Measurements from ENCODE around the gene STUM. TPM values are rescaled to one million over a fixed set of nuclear protein-coding genes. Genes with fewer than 3 reads are reported as not detected.

STUM gene
- total and polyA plus RNA-seq, 12 donors: 0.13 to 0.44 (median 0.24) TPM; not detected in 1

DNA sequence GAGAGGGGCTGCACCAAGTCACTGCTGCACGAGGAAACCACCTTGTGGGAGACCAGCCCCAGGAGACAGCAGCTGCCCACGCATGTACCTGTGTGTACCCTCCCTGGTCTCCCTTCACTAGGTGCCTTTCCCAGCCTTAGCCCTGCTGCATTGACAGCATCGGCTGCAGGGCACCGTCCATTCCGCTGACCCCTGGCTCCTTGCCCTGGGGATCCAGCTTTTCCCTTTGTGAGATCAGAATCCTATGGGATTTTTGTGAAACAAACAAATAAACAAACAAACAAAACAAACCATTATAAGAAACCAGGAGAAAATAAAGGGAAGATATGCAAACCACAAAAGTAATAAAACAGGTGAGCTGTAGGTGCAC is 2.1 kb downstream of the STUM start:
- Histone ChIP-seq H3K27me3 (peaks cover 16% of the 10 kb centered on the region), H3K9me3 (replicated peaks in 1 of 3) (no peaks in the 10 kb centered on the region), H3K4me3 (no peak overlapping the region), H3K36me3 (replicated peaks in 1 of 2) (no peaks in the 10 kb centered on the region), H3K4me1 (replicated peaks in 1 of 2) (peaks cover 15 to 16% of the 10 kb centered on the region in 2 donors), H3K27ac (no peak overlapping the region)
- intact Hi-C loops (cut with DNase I): no loop called here
- TF ChIP-seq, protein P1, sequence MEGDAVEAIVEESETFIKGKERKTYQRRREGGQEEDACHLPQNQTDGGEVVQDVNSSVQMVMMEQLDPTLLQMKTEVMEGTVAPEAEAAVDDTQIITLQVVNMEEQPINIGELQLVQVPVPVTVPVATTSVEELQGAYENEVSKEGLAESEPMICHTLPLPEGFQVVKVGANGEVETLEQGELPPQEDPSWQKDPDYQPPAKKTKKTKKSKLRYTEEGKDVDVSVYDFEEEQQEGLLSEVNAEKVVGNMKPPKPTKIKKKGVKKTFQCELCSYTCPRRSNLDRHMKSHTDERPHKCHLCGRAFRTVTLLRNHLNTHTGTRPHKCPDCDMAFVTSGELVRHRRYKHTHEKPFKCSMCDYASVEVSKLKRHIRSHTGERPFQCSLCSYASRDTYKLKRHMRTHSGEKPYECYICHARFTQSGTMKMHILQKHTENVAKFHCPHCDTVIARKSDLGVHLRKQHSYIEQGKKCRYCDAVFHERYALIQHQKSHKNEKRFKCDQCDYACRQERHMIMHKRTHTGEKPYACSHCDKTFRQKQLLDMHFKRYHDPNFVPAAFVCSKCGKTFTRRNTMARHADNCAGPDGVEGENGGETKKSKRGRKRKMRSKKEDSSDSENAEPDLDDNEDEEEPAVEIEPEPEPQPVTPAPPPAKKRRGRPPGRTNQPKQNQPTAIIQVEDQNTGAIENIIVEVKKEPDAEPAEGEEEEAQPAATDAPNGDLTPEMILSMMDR (IDR thresholded peaks at IDR 0.05): no peak
- no peak for TF ChIP-seq POLR2A (IDR thresholded peaks at IDR 0.05)
- WGBS, 4 donors: 65 to 80% (median 78%) methylated on average over 5 of the region's 5 CpGs
- no peak for DNase-seq

DNA sequence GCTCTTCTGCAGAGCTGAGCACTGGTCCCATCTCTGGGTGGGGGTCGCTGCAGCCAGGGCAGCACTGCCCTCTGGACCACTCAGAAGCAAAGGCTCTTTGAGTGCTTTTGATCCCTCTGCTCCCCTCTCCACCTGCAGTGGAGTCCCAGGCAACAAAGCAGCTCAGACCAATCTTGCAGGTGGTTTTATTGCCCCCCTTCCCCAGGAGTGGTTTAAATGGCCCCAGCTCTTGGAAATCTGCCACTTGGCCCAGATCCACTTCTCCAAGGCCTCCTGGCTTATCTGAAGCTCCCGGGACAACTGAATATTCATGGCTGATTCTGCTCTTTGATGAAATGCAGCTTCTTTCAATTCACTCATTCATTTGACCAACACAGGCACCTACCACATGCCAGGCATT is 2.7 kb downstream of the STUM start:
- Histone ChIP-seq H3K4me3 (no peak overlapping the region), H3K4me1 (replicated peaks in 1 of 2) (peaks cover 15 to 16% of the 10 kb centered on the region in 2 donors), H3K9me3 (replicated peaks in 1 of 3) (no peaks in the 10 kb centered on the region), H3K27me3 (peaks cover 16% of the 10 kb centered on the region), H3K36me3 (replicated peaks in 1 of 2) (no peaks in the 10 kb centered on the region), H3K27ac (no peak overlapping the region)
- intact Hi-C loops (cut with DNase I): no loop called here
- TF ChIP-seq, protein P1 (IDR thresholded peaks at IDR 0.05): no peak
- TF ChIP-seq POLR2A (IDR thresholded peaks at IDR 0.05): no peak
- WGBS, 4 donors: 10 to 46% (median 24%) methylated on average over 1 to 2 of the region's 2 CpGs
- DNase-seq: peak in 4 of 7 donors; percentile 33 to 58 (median 40)

DNA sequence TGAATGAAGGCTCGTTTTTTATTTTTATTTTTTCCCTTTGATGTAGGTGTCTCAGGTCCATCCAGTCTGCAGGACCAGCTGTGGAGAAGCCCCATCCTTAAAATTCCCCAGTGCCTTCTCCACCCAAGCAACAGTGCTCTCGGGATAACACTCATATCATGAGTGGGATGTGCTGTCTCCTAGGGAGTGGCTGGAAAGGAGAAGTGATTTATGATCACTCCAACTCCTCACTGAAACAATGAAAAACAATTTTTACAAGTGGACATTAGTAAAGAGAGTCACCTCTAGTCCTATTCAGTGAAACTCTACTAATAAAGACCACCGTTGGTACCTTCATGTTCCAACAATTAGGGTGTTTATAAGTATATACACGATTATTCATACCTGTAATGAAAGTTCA is 3.5 kb downstream of the STUM start:
- H3K9me3 ChIP-seq (replicated peaks in 1 of 3): no peaks in the 10 kb centered on the region
- DNase-seq: no peak
- no peak overlapping the region for H3K27ac ChIP-seq
- peaks cover 15 to 16% of the 10 kb centered on the region in 2 donors for H3K4me1 ChIP-seq (replicated peaks in 1 of 2)
- intact Hi-C loops (cut with DNase I): no loop called here
- WGBS, 4 donors: 62 to 81% (median 73%) methylated on average over 4 of the region's 4 CpGs
- no peak overlapping the region for H3K4me3 ChIP-seq
- H3K36me3 ChIP-seq (replicated peaks in 1 of 2): no peaks in the 10 kb centered on the region
- TF ChIP-seq, protein P1 (IDR thresholded peaks at IDR 0.05): no peak
- TF ChIP-seq POLR2A (IDR thresholded peaks at IDR 0.05): no peak
- peaks cover 16% of the 10 kb centered on the region for H3K27me3 ChIP-seq

DNA sequence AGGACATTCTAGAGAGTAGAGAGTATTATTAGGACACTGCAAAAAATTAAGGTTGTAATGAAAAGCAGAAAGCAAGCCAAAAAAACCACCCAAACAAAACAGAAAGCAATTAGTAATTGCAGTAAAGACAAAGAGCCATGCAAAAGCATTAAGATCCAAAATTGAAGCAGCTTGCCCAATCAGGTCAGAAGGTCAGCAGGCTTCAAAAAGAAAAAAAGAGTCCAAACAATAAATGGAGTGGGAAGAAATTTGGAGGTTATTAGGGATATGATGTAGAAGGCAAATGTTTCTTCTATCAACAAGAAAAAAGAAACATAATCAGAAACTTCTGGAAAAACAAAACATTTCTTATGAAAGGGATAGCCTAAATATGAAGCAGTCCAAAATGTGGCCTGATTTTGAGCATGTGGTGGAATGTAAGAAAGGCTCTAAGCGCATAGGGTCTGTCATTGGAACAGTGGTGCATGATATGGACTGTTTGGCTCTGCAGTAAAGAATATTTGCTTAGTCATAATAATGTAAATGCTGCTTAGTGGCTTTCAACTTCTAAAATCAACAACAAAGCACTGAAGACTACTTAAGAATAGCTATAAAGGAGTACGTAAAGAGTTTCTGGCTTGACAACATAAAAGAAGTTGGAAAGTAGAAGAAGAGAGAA is 4.8 kb downstream of the STUM start:
- intact Hi-C loops (cut with DNase I): no loop called here
- peaks cover 11 to 15% of the 10 kb centered on the region in 2 donors for H3K4me1 ChIP-seq (replicated peaks in 1 of 2)
- H3K9me3 ChIP-seq (replicated peaks in 1 of 3): no peaks in the 10 kb centered on the region
- no peak for DNase-seq
- no peaks in the 10 kb centered on the region for H3K36me3 ChIP-seq (replicated peaks in 1 of 2)
- no peak overlapping the region for H3K27ac ChIP-seq
- WGBS, 4 donors: 88 to 97% (median 95%) methylated on average over 2 of the region's 2 CpGs
- H3K4me3 ChIP-seq: no peak overlapping the region
- no peak for TF ChIP-seq POLR2A (IDR thresholded peaks at IDR 0.05)
- TF ChIP-seq, protein P1 (IDR thresholded peaks at IDR 0.05): no peak
- peaks cover 16% of the 10 kb centered on the region for H3K27me3 ChIP-seq

Data from adrenal gland (tissue), 12 donors.